GM20000 (cell line): ENCODE measurements around the gene ST3GAL2.

Experiments
- DNase-seq: peaks from one replicate; pipeline ENCODE4 v3.0.0; 2012; ENCODE audit warnings: low spot score
- CTCF ChIP-seq: IDR thresholded peaks from 2 replicates; pipeline ENCODE4 v1.5.1; 2012; ENCODE audit warnings: mild to moderate bottlenecking, control low read depth; ENCODE audit errors: extremely low read depth, missing control alignments

Gene ST3GAL2

GRCh38 chr16:70399951-70400350, 38.9 kb downstream of the ST3GAL2 start:
- no peak for TF ChIP-seq CTCF
- DNase-seq: no peak

GRCh38 chr16:70399381-70399780, 39.5 kb downstream of the ST3GAL2 start:
- no peak for TF ChIP-seq CTCF
- DNase-seq: no peak

- DNase-seq: no peak
Observed at GRCh38 chr16:70398177-70398743, 40.6 kb downstream of the ST3GAL2 start.

GRCh38 chr16:70396246-70396904, 42.5 kb downstream of the ST3GAL2 start:
- no peak for DNase-seq
- no peak for TF ChIP-seq CTCF

More at GRCh38 chr16:70398177-70398743, 40.6 kb downstream of the ST3GAL2 start:
- no peak for TF ChIP-seq CTCF

GRCh38 chr16:70395345-70395901, 43.5 kb downstream of the ST3GAL2 start:
- DNase-seq: peak; percentile 81
- peak; percentile 78 for TF ChIP-seq CTCF

GRCh38 chr16:70394853-70395252, 44.0 kb downstream of the ST3GAL2 start:
- TF ChIP-seq CTCF: no peak
- no peak for DNase-seq

GRCh38 chr16:70393662-70394061, 45.2 kb downstream of the ST3GAL2 start:
- DNase-seq: no peak
- TF ChIP-seq CTCF: no peak
